Breast epithelium (tissue), 4 donors: ENCODE data around the gene CDH20. TPM values are rescaled to one million over a fixed set of nuclear protein-coding genes. Genes with fewer than 3 reads are reported as not detected.

Source experiments
- DNase-seq, 2 donors: peaks; one replicate each; pipeline ENCODE4 v3.0.0-alpha.2; 2019; ENCODE audit warnings: low spot score in 2 of 2
- H3K27ac ChIP-seq, 2 donors: fragments of 200-600 bp; sonication (generic) in 1 of 2; one replicate each; pipeline ENCODE4 v1.5.1; 2016 to 2019; ENCODE audit warnings: mild to moderate bottlenecking in 1 of 2
- H3K27me3 ChIP-seq, 2 donors: fragments of 200-600 bp; sonication (generic) in 1 of 2; one replicate each; pipeline versions ENCODE4 v1.5.1 to v1.6.0; 2017 to 2019; ENCODE audit warnings: control low read depth in 1 of 2, mild to moderate bottlenecking in 1 of 2
- H3K36me3 ChIP-seq: fragments of 200-600 bp; one replicate; pipeline ENCODE4 v1.5.1; 2019
- H3K4me1 ChIP-seq, 2 donors: fragments of 200-600 bp; sonication (generic); one replicate each; pipeline ENCODE4 v1.5.1; 2016 to 2019; ENCODE audit warnings: control low read depth in 1 of 2
- H3K4me3 ChIP-seq, 3 donors: fragments of 200-600 bp; sonication (generic); 1 replicate in 2 of 3; 2 replicates in 1 of 3; pipeline ENCODE4 v1.5.1; 2016 to 2019; ENCODE audit warnings: mild to moderate bottlenecking in 3 of 3, moderate library complexity in 2 of 3
- H3K9me3 ChIP-seq, 2 donors: fragments of 200-600 bp; sonication (generic) in 1 of 2; one replicate each; pipeline ENCODE4 v1.5.1; 2016 to 2019; ENCODE audit warnings: control low read depth in 1 of 2
- CTCF ChIP-seq, 3 donors: fragments of 450-650 bp; IDR thresholded peaks; one replicate each; pipeline ENCODE4 v1.5.1; 2016 to 2017; ENCODE audit warnings: antibody characterized with exemption in 3 of 3, mild to moderate bottlenecking in 3 of 3, moderate library complexity in 3 of 3
- POLR2A ChIP-seq: fragments of 450-650 bp; IDR thresholded peaks from one replicate; pipeline ENCODE4 v1.6.1; 2016; ENCODE audit warnings: antibody characterized with exemption, mild to moderate bottlenecking, moderate library complexity
- POLR2AphosphoS5 ChIP-seq, 3 donors: sonication (generic); formaldehyde crosslinking; IDR thresholded peaks; one replicate each; pipeline ENCODE4 v1.6.1; 2017; ENCODE audit warnings: antibody characterized with exemption in 3 of 3
- intact Hi-C: fragments of 100-400 bp; cut with DNase I; formaldehyde crosslinking; loops from one replicate; pipeline ENCODE4 v1.15.1; 2023; ENCODE audit warnings: low total_unique reads
- total RNA-seq, 3 donors: library from RNA; depleted of rRNA; stranded (reverse); fragments of >200 nt; gene quantifications; one replicate each; pipeline ENCODE4 v1.1.0, GENCODE V29; 2016

Gene CDH20
- total RNA-seq, 3 donors from 2014 or later = 0.66 to 18.1 (median 1.2) TPM

- H3K27me3 ChIP-seq = no peaks in the 10 kb centered on the region
- H3K9me3 ChIP-seq = no peaks in the 10 kb centered on the region
- TF ChIP-seq CTCF (IDR thresholded peaks at IDR 0.05) (peak in 2 of 3 donors; percentile 57 to 77), POLR2A (no peak), POLR2AphosphoS5 (IDR thresholded peaks at IDR 0.05) (no peak)
- peak in 1 of 2 donors; percentile 21 for DNase-seq
- no peaks in the 10 kb centered on the region for H3K36me3 ChIP-seq
- H3K4me1 ChIP-seq = no peaks in the 10 kb centered on the region
- intact Hi-C loops = no loop called here
- no peak overlapping the region for H3K4me3 ChIP-seq
- no peak overlapping the region for H3K27ac ChIP-seq
Measured at GRCh38 chr18:61502472-61502871, 169.2 kb downstream of the CDH20 start.

GRCh38 chr18:61503688-61504087 is 170.5 kb downstream of the CDH20 start:
- no peaks in the 10 kb centered on the region for H3K4me1 ChIP-seq
- intact Hi-C loops = no loop called here

GRCh38 chr18:61528961-61529360 is 195.7 kb downstream of the CDH20 start:
- H3K4me3 ChIP-seq = no peak overlapping the region
- no peaks in the 10 kb centered on the region for H3K36me3 ChIP-seq
- no peak overlapping the region for H3K27ac ChIP-seq
- TF ChIP-seq POLR2AphosphoS5 (IDR thresholded peaks at IDR 0.05) (no peak), POLR2A (no peak), CTCF (IDR thresholded peaks at IDR 0.05) (no peak)
- no peak for DNase-seq
- no peaks in the 10 kb centered on the region for H3K9me3 ChIP-seq
- intact Hi-C loops = no loop called here
- H3K4me1 ChIP-seq = no peaks in the 10 kb centered on the region
- no peaks in the 10 kb centered on the region for H3K27me3 ChIP-seq

More at GRCh38 chr18:61503688-61504087, 170.5 kb downstream of the CDH20 start:
- DNase-seq = no peak
- H3K27me3 ChIP-seq = no peaks in the 10 kb centered on the region
- no peak overlapping the region for H3K4me3 ChIP-seq
- no peaks in the 10 kb centered on the region for H3K36me3 ChIP-seq
- no peaks in the 10 kb centered on the region for H3K9me3 ChIP-seq
- TF ChIP-seq POLR2AphosphoS5 (IDR thresholded peaks at IDR 0.05) (no peak), CTCF (IDR thresholded peaks at IDR 0.05) (no peak), POLR2A (no peak)
- no peak overlapping the region for H3K27ac ChIP-seq

GRCh38 chr18:61530681-61531080 is 197.5 kb downstream of the CDH20 start:
- TF ChIP-seq POLR2AphosphoS5 (IDR thresholded peaks at IDR 0.05) = no peak
- TF ChIP-seq CTCF (IDR thresholded peaks at IDR 0.05) = no peak
- no peak for TF ChIP-seq POLR2A
- no peak for DNase-seq
- H3K36me3 ChIP-seq = no peaks in the 10 kb centered on the region
- intact Hi-C loops = no loop called here
- no peaks in the 10 kb centered on the region for H3K4me1 ChIP-seq
- H3K27ac ChIP-seq = no peak overlapping the region
- no peaks in the 10 kb centered on the region for H3K27me3 ChIP-seq
- no peaks in the 10 kb centered on the region for H3K9me3 ChIP-seq
- no peak overlapping the region for H3K4me3 ChIP-seq

- Histone ChIP-seq H3K27me3 (no peaks in the 10 kb centered on the region), H3K27ac (no peak overlapping the region), H3K9me3 (no peaks in the 10 kb centered on the region), H3K4me1 (no peaks in the 10 kb centered on the region), H3K36me3 (no peaks in the 10 kb centered on the region), H3K4me3 (no peak overlapping the region)
- TF ChIP-seq POLR2AphosphoS5 (IDR thresholded peaks at IDR 0.05) = no peak
- no peak for TF ChIP-seq POLR2A
- TF ChIP-seq CTCF (IDR thresholded peaks at IDR 0.05) = no peak
- no peak for DNase-seq
- intact Hi-C loops = no loop called here
Measured at GRCh38 chr18:61531182-61531581, 198.0 kb downstream of the CDH20 start.
